Measurements from ENCODE around the gene SF3A2. TPM values are rescaled to one million over a fixed set of nuclear protein-coding genes. Genes with fewer than 3 reads are reported as not detected.
"Not testable (repeated sequence)": the region's sequence is repeated elsewhere in the genome, so short reads cannot be mapped to it uniquely, and the experiment has no call there.

SF3A2 gene
- total and polyA plus RNA-seq, 10 of the 15 experiments (the other 5 are each of a cell fraction or from before 2014, with no cell fraction given), result 0.33 to 143 (median 30.6) TPM

GRCh38 chr19:2280633-2281264, 44.1 kb downstream of the SF3A2 start:
- 35% methylated on average over 18 of the region's 26 CpGs for WGBS (ENCODE audit: insufficient coverage, insufficient replicate concordance, low lambda C conversion rate, missing lambda C conversion rate)
- in situ Hi-C loops (cut with MboI), result no loop called here
- FAIRE-seq, result no peak

GRCh38 chr19:2281265-2282061, 44.8 kb downstream of the SF3A2 start:
- H3K27me3 ChIP-seq (replicated peaks in 1 of 2; ENCODE audit: control insufficient read depth in 2 of 2, insufficient read depth in 2 of 2, low read length in 1 of 2); BruUV-seq (replicated peaks); H3K36me3 ChIP-seq (ENCODE audit: control insufficient read depth in 2 of 2, insufficient read depth in 2 of 2, low read length in 1 of 2); CTCF ChIA-PET; SMC1A ChIA-PET (ENCODE audit: uncharacterized antibody, unreplicated experiment); H3K79me2 ChIP-seq (ENCODE audit: control insufficient read depth, insufficient read depth, low read length); in situ Hi-C loops (cut with MboI); H3K9me3 ChIP-seq (replicated peaks; ENCODE audit: control insufficient read depth, insufficient read depth, low read length); intact Hi-C loops (cut with micrococcal nuclease; ENCODE audit: unreplicated experiment); H3K4me3 ChIP-seq; DNase-seq (ENCODE audit: low read depth, low spot score); H4K20me1 ChIP-seq (ENCODE audit: control insufficient read depth, insufficient read depth); FAIRE-seq; H2AFZ ChIP-seq (ENCODE audit: control insufficient read depth, low read depth, low read length); H3K27ac ChIP-seq (ENCODE audit: control insufficient read depth, insufficient read depth); RAD21 ChIA-PET (ENCODE audit: unreplicated experiment): not testable (repeated sequence)
- peaks cover 11% of the 10 kb centered on the region for H3K4me1 ChIP-seq (ENCODE audit: control insufficient read depth, insufficient read depth, low read length)
- POLR2A ChIA-PET, result interaction anchor here (0.5 kb wide), 1 partner anchor 341 kb away, joined by 3 read pairs; no protein-coding TSS in a partner anchor
- H3K4me2 ChIP-seq (ENCODE audit: control insufficient read depth, insufficient read depth), result peak overlapping the region; percentile 68
- 8% methylated on average over 12 of the region's 16 CpGs for WGBS (ENCODE audit: insufficient coverage, insufficient replicate concordance, low lambda C conversion rate, missing lambda C conversion rate)
- TF ChIP-seq NFXL1 (IDR thresholded peaks at IDR 0.05; ENCODE audit: borderline replicate concordance) (peak; percentile 74; the same call in 1 of the 2 replicates), SMARCA5 (IDR thresholded peaks at IDR 0.05) (peak; percentile 98)
- peak; percentile 30 for ATAC-seq
- H3K9ac ChIP-seq (ENCODE audit: control insufficient read depth, insufficient read depth, low read length), result peak overlapping the region; percentile 22; the same call in 1 of the 2 replicates

More at GRCh38 chr19:2280633-2281264, 44.1 kb downstream of the SF3A2 start:
- Histone ChIP-seq H3K4me1 (ENCODE audit: control insufficient read depth, insufficient read depth, low read length) (peaks cover 11% of the 10 kb centered on the region), H3K79me2 (ENCODE audit: control insufficient read depth, insufficient read depth, low read length) (no peaks in the 10 kb centered on the region), H3K9me3 (replicated peaks; ENCODE audit: control insufficient read depth, insufficient read depth, low read length) (no peaks in the 10 kb centered on the region), H2AFZ (ENCODE audit: control insufficient read depth, low read depth, low read length) (no peak overlapping the region), H3K36me3 (ENCODE audit: control insufficient read depth in 2 of 2, insufficient read depth in 2 of 2, low read length in 1 of 2) (no peaks in the 10 kb centered on the region), H3K4me3 (no peak overlapping the region), H3K9ac (ENCODE audit: control insufficient read depth, insufficient read depth, low read length) (no peak overlapping the region), H3K27ac (ENCODE audit: control insufficient read depth, insufficient read depth) (no peak overlapping the region), H4K20me1 (ENCODE audit: control insufficient read depth, insufficient read depth) (no peaks in the 10 kb centered on the region), H3K27me3 (replicated peaks in 1 of 2; ENCODE audit: control insufficient read depth in 2 of 2, insufficient read depth in 2 of 2, low read length in 1 of 2) (peaks cover 0 to 3% of the 10 kb centered on the region in 2 experiments; a peak in 2 of 4 replicates), H3K4me2 (ENCODE audit: control insufficient read depth, insufficient read depth) (no peak overlapping the region)
- ChIA-PET CTCF (no interaction called here), SMC1A (ENCODE audit: uncharacterized antibody, unreplicated experiment) (no interaction called here), RAD21 (ENCODE audit: unreplicated experiment) (no interaction called here), POLR2A (interaction anchor here (0.6 kb wide), 1 partner anchor 299 kb away, joined by 6 read pairs; no protein-coding TSS in a partner anchor)
- intact Hi-C loops (cut with micrococcal nuclease; ENCODE audit: unreplicated experiment), result no loop called here
- BruUV-seq (replicated peaks), result no TSS peak
- DNase-seq (ENCODE audit: low read depth, low spot score) (no peak), ATAC-seq (no peak)
- no peak for TF ChIP-seq RUNX3 (IDR thresholded peaks at IDR 0.05; ENCODE audit: low read length)
- TF ChIP-seq GABPA (IDR thresholded peaks at IDR 0.05; ENCODE audit: low read depth), result no peak
- no peak for TF ChIP-seq IKZF2 (IDR thresholded peaks at IDR 0.05)
- TF ChIP-seq MEF2B (IDR thresholded peaks at IDR 0.05; ENCODE audit: partially characterized antibody, poor library complexity, severe bottlenecking), result peak; percentile 55
- no peak for TF ChIP-seq PAX8 (IDR thresholded peaks at IDR 0.05)
- no peak for TF ChIP-seq EP300 (IDR thresholded peaks at IDR 0.05; ENCODE audit: borderline replicate concordance in 1 of 2, control insufficient read depth in 1 of 2, low read depth in 2 of 2, low read length in 2 of 2)
